Ureter (tissue), 1 donor: Measurements from ENCODE around the gene ZNF750. TPM values are rescaled to one million over a fixed set of nuclear protein-coding genes. Genes with fewer than 3 reads are reported as not detected.

Source experiments
- DNase-seq: peaks from one replicate; pipeline ENCODE4 v3.0.0-alpha.2; 2020; ENCODE audit warnings: low spot score
- total RNA-seq: library from RNA; stranded (reverse); gene quantifications from one replicate; pipeline ENCODE4 v1.2.4, GENCODE V29; 2023
- donor health status: DM: yes; HTN: yes; CAD: no.

ZNF750 gene
- total RNA-seq, 1 donor from 2014 or later: 19.3 TPM

DNA sequence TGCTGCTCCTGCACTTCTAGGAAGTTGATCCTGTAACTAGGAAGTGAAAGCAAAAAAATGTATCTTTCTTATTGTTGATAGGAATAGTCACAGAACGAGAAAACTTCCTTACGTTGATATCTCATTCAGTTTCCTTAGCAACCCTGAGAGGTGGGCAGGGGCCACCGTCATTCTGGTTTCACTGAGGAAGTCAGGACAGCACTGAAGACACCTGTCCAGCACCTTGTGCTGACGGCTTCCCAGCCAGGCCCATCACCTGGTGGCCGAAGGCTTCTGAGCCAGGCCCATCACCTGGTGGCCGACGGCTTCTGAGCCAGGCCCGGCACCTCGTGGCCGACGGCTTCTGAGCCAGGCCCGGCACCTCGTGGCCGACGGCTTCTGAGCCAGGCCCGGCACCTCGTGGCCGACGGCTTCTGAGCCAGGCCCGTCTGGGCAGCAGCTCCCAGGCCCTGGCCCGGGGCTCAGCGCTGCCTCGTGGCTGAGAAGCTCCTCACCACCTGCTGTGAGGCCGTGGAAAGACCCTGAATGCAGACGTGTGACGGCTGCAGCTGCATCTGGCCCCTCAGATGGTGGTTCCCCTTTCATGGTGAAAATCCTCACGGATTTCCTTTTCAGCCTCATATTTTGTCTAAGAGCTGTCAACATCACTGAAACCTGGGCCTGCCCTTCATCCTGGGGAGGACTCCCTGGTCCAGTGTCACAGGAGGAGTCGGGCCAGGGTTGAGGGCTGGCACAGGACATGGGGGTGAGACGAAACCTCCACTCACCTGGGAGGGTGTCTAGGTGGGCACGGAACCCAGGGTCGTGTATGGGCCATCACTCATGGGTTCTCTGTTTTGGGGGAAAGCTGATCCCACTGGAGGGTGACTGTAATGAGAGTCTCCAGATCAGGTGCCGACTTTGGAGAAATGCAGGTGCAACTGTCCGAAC, 33.0 kb upstream of the ZNF750 start:
- DNase-seq: no peak

DNA sequence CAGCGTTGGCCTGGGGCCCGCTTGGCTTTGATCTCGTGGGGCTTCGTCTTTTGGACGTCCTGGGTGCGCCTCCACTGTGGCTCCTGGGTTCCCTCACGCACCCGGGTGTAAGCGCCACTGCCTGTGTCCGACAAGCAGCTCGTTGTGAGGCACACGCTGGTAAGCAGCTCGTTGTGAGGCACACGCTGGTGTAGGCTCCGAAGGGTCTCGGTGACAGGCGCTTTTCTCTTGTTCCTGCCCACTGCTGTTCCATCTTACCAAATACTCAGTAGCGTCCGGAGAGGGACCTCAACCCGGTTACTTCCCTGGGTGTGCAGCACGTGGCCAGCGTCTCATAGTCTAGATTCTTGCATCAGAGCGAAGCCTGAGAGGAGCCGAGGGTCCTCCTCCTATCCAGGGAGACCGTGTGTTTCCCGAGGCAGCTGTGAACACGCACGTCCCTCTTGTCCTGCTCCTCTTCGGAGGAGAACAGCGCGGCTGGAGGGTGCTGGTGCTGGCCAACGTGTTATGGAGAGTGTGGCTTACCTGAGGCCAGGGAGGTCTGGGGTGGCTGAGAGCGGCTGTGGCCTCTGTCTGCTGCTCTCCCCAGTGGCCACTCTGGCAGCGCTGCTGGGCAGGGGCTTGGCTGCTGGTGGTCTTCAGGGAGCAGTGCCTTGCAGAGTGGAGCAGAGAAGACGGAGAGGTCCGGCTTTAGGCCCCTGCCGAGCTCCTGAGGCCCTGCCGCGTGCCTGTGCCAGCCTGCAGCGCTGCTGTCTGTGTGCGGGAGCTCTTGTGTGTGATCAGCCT, 32.1 kb upstream of the ZNF750 start:
- DNase-seq: no peak

GRCh38 chr17:82871056-82871775, 31.4 kb upstream of the ZNF750 start:
- DNase-seq: no peak

DNA sequence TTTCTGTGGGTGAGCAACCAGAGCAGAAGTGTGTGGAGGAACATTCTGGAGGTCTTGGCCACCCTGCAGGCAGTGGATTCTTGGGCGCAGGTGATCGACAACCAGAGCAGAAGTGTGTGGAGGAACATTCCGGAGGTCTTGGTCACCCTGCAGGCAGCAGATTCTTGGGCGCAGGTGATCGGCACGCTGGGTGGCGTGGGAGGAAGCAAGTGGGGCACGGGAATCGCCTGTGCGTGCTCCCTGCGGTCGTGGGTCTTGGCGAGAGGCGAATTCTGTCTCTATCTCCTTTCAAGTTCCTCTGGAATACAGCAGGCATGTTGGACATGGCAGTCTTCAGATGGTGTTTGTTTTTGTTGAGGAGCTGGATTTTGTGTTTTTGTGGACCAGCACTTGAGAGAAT, 30.7 kb upstream of the ZNF750 start:
- no peak for DNase-seq

DNA sequence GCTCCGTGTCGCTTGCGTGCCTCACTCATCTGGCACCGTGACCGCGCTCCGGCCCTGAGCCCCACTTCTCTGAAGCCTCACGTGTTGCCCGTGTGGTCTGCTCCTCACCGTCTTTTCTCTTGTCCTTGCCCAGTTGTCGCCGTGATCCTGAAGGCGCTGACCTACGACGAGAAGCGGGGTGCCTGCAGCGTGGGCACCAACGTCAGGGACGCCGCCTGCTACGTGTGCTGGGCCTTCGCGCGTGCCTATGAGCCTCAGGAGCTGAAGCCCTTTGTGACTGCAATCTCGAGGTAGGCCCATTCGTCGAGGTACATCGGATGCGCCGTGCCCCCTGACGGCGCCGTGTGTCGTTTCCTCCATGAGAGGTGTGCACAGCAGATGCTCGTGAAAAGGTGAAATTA, 30.3 kb upstream of the ZNF750 start:
- no peak for DNase-seq

DNA sequence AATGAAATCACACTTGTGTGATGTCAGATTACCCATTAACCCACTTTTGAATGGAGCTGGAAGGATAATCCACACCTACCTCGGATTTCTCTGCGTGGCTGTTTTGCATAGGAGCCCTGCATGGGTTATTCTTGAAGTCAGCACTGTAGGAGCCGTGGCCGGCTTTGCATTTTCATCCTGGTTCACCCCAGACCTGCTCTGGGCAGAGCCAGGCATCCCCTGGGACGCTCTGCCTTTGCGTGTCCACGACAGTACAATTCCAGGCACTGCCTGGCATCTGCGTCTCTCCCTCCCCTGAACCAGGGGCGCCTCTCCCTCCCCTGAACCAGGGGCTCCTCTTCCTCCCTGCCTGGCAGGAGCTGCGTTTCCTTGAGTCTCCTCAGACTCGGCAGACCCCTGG, 29.7 kb upstream of the ZNF750 start:
- DNase-seq: no peak

- DNase-seq: no peak
Measured at GRCh38 chr17:82868715-82869131, 28.9 kb upstream of the ZNF750 start.

DNA sequence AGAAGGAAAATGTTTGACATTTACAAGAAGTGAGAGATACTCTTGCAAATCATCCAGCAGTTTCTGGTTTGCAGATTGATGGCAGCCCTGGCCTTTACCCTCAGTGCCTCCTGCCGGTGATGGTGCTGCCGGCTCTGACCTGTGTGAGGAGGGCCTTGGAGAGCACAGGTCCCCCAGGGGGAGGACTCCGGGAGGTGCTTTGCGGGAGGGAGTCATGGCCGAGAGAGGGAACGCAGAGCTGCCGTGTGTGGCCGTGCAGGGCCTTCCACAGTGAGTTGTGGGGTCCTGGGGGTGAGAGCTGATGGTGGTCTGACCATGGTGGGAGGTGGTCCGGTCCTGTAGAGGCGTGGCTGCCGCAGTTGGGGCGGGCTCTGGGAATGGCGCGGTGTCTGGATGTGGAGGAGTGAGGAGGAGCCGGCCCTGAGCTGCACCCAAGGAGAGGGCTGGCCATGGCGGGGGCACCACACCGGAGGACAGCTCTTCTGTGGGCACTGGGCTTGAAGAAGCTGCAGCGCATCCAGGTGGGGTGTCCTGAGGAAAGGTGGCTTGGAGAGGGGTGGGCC, 28.0 kb upstream of the ZNF750 start:
- no peak for DNase-seq

- DNase-seq: no peak
Measured at GRCh38 chr17:82866590-82867191, 26.9 kb upstream of the ZNF750 start.

- no peak for DNase-seq
Measured at GRCh38 chr17:82865774-82866395, 26.1 kb upstream of the ZNF750 start.

DNA sequence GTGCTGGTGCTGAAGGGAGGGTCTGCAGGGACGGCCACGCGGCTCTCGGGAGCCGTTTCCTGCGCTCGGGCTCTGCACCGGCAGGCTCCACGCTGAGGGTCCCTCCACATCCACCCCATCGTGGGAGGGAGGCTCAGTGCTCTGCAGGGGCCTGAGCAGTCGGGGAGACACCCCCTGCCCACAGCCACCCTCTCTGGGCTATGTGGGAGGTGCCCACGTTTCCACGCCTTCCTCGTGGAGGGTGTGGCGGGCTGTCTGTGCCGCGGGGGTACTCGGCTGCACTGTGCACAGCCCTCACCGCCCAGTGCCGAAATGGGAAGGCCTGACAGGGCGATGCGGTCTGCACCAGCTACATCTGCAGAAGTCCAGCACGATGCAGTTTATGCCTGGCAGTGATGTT, 25.5 kb upstream of the ZNF750 start:
- no peak for DNase-seq

GRCh38 chr17:82864713-82865248, 25.0 kb upstream of the ZNF750 start:
- DNase-seq: no peak

DNA sequence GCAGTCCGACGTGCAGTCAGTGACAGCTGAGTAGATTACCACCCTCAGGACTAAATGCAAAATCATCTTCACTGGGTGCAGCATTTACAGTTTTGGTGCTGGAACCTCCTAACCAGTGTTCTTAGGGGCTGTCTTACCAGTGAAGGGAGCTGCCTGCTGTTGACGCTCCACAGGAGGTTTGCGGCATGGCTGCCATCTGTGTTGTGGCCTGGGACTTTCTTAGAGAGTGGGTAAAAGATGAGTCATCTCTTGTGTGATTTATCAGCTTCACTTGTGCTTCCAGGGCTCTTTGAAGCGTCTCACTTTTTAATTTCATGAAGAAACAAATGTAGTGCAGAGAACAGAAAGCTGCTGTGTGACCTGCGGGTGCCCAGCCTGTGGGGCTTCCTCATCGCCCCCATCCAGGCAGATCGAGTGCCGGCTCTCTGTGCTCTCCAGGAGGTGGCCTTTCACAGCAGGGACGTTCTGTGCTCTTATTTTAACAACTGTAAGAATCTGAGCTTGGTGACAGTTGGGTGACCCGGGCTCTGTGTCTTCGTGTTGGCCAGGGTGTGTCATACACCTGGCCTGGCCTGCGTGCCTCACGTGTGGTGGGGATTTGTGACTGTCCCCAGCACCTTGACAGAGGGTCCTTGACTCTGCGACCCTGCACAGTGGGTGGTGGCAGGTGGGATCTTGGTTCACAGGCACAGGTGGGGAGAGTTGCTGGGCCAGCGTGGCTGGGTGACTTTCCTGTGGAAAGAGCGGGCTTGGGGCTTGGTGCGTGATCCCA, 24.3 kb upstream of the ZNF750 start:
- DNase-seq: no peak

- no peak for DNase-seq
Measured at GRCh38 chr17:82863383-82863940, 23.6 kb upstream of the ZNF750 start.

DNA sequence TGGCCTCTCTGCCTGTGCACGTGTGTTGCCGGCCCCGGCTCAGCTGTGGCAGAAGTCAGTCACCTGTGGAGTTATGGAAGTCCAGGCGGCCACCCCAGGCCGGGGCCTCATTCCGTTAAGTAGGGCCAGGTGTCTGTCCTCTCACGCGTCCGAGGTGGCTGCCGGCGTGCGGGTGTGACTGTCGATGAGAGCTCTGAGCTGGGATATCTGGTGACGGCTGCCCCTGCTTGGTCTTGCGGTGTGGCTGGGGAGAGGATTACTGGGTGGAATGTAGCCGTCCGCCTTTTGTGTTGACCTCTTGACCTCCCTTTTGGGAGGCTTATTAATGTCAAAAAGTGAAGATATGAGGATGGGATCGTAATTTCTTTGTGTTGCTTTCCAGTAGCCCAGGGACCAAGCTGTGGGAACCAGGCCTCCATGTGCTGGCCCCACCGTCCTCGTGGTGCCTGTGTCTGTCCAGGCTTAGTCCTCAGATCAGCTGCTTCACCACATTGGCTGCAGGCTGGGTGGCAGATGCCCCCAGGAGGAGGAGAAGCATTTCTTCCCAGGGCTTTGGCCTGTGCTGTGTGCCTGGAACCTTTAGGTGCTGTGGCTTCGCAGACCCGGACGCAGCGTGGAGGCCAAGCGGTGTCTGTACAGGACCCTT, 23.0 kb upstream of the ZNF750 start:
- no peak for DNase-seq

GRCh38 chr17:82862191-82862590, 22.4 kb upstream of the ZNF750 start:
- DNase-seq: no peak

GRCh38 chr17:82861393-82861775, 21.6 kb upstream of the ZNF750 start:
- no peak for DNase-seq

DNA sequence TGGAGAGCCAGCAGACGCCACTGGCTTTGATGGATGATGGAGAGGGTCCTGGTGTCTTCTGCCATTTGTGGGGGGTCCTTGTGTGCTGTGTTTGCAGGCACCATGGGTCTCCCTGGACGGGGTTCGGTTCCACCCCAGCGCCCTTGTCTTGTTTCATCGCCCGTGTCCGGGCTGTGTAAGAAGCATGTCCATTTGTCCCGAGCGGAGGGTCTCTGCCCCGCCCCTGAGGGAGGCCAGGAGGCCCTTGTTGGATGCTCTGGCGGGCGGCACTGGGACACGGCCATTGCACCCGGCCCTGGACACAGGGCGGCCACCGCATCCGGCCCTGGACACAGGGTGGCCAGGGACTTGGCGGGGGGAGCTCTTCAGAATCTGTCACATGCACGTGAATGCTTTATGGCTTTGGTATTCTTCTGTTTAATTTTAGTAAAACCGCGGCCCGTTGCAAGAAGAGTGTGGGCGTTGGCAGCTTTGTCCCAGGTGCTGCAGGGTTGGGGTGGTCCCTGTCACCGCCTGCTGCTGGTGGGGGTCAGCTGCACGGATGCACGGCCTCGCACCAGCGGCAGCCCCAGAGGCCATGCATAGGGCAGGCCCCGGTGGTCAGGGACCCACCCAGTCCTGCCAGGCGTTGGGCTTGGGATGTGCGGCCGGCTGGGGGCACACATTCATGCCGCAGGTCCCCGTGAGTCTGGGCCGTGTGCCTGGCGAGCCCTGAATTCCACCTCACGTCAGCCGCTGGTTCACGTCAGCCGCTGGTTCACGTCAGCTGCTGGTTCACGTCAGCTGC, 21.0 kb upstream of the ZNF750 start:
- no peak for DNase-seq
